Endothelial cell of umbilical vein (primary cell): ENCODE measurements around the gene WNT9B. TPM values are rescaled to one million over a fixed set of nuclear protein-coding genes. Genes with fewer than 3 reads are reported as not detected.

ENCODE experiments used
- BruUV-seq: library from RNA; stranded (reverse); fragments of 400-500 nt; replicated peaks from 2 replicates; lab custom pipeline; 2021; lab: Mats Ljungman, UMichigan
- CTCF ChIA-PET: fragments of 300-600, 350-600 bp; sonication (Branson Sonifier 250); formaldehyde crosslinking; loops from one replicate; lab custom pipeline; 2021; ENCODE audit warnings: antibody characterized with exemption, inconsistent platforms; lab: Charles Lee
- POLR2A ChIA-PET: fragments of 300-600, 350-600 bp; sonication (Branson Sonifier 250); formaldehyde crosslinking; loops from one replicate; lab custom pipeline; 2021; ENCODE audit warnings: antibody characterized with exemption, inconsistent platforms; lab: Charles Lee
- DNase-seq: peaks from one replicate; pipeline ENCODE4 v3.0.0-alpha.2; 2011; ENCODE audit warnings: low read depth, low spot score
- FAIRE-seq: peaks from 2 replicates; lab custom pipeline; 2011; peaks lifted over from hg19 to GRCh38; lab: Jason Lieb, UNC
- H2AFZ ChIP-seq: 2 replicates; pipeline ENCODE4 v1.6.0; 2012; ENCODE audit warnings: low read depth, low read length, control low read depth, inconsistent platforms
- H3K27ac ChIP-seq: 2 replicates; pipeline ENCODE4 v1.5.1; 2011; ENCODE audit warnings: low read depth, mild to moderate bottlenecking, control low read depth, low read length, moderate library complexity; ENCODE audit not compliant: insufficient read depth
- H3K27me3 ChIP-seq, 2 experiments: 2 replicates each; pipeline versions ENCODE4 v1.6.0 to v1.6.1; 2011; ENCODE audit warnings: low read length in 2 of 2, mixed read lengths in 1 of 2; ENCODE audit not compliant: control insufficient read depth in 2 of 2, insufficient read depth in 2 of 2
- H3K36me3 ChIP-seq, 2 experiments: 2 replicates in 1 of 2; 3 replicates in 1 of 2; pipeline ENCODE4 v1.5.1; 2011; ENCODE audit warnings: low read length in 2 of 2, mild to moderate bottlenecking in 1 of 2, moderate library complexity in 1 of 2; ENCODE audit not compliant: control insufficient read depth in 2 of 2, insufficient read depth in 2 of 2; ENCODE audit errors: extremely low read depth in 1 of 2
- H3K4me1 ChIP-seq: 3 replicates; pipeline ENCODE4 v1.5.1; 2011; ENCODE audit warnings: mild to moderate bottlenecking, low read length; ENCODE audit not compliant: control insufficient read depth, insufficient read depth; ENCODE audit errors: extremely low read depth
- H3K4me2 ChIP-seq: 2 replicates; pipeline ENCODE4 v1.6.1; 2011; ENCODE audit warnings: low read length, control low read depth, mixed read lengths; ENCODE audit not compliant: insufficient read depth
- H3K4me3 ChIP-seq, 3 experiments: fragments of 200-600 bp in 1 of 3; sonication (generic), shearing (Covaris generic) in 1 of 3; replicated peaks in 1 of 3; 2 replicates each; pipeline ENCODE4 v1.5.1; 2011 to 2016; ENCODE audit warnings: control low read depth in 3 of 3, low read length in 3 of 3, mild to moderate bottlenecking in 2 of 3, inconsistent platforms in 1 of 3, low read depth in 1 of 3, moderate library complexity in 1 of 3; ENCODE audit not compliant: insufficient read depth in 1 of 3
- H3K79me2 ChIP-seq: 2 replicates; pipeline ENCODE4 v1.6.0; 2012; ENCODE audit warnings: low read length, inconsistent platforms; ENCODE audit not compliant: control insufficient read depth, insufficient read depth
- H3K9ac ChIP-seq: replicated peaks from 2 replicates; pipeline ENCODE3; 2011; ENCODE audit warnings: low read length, control low read depth; ENCODE audit not compliant: insufficient read depth; ENCODE audit errors: extremely low read depth
- H3K9me1 ChIP-seq: replicated peaks from 3 replicates; pipeline ENCODE4 v1.6.0; 2011; ENCODE audit warnings: mild to moderate bottlenecking, low read length; ENCODE audit not compliant: control insufficient read depth, insufficient read depth; ENCODE audit errors: extremely low read depth
- H3K9me3 ChIP-seq: replicated peaks from 2 replicates; pipeline ENCODE4 v1.5.1; 2012; ENCODE audit warnings: low read length, inconsistent platforms; ENCODE audit not compliant: control insufficient read depth, insufficient read depth
- H4K20me1 ChIP-seq: replicated peaks from 2 replicates; pipeline ENCODE3; 2011; ENCODE audit warnings: mild to moderate bottlenecking, low read length; ENCODE audit not compliant: control insufficient read depth, insufficient read depth; ENCODE audit errors: extremely low read depth
- EZH2 ChIP-seq: IDR thresholded peaks from 2 replicates; pipeline ENCODE4 v1.6.1; 2012; ENCODE audit warnings: borderline replicate concordance, low read depth, mild to moderate bottlenecking, moderate library complexity, low read length, inconsistent platforms; ENCODE audit not compliant: severe bottlenecking
- FOS ChIP-seq: IDR thresholded peaks from 2 replicates; pipeline ENCODE4 v1.6.1; 2011; ENCODE audit warnings: mild to moderate bottlenecking, low read length, moderate library complexity, borderline replicate concordance; ENCODE audit not compliant: insufficient read depth
- GATA2 ChIP-seq: IDR thresholded peaks from 2 replicates; pipeline ENCODE4 v1.7.0; 2011; ENCODE audit warnings: low read depth, mild to moderate bottlenecking, moderate library complexity, mixed read lengths, low read length; ENCODE audit not compliant: insufficient read length, insufficient read depth
- MYC ChIP-seq: IDR thresholded peaks from one replicate; pipeline ENCODE4 v1.6.1; 2011; ENCODE audit warnings: mild to moderate bottlenecking, low read depth, low read length
- POLR2A ChIP-seq: IDR thresholded peaks from 2 replicates; pipeline ENCODE4 v1.6.1; 2012; ENCODE audit warnings: low read depth, mild to moderate bottlenecking, control low read depth, low read length
- POLR2AphosphoS5 ChIP-seq: IDR thresholded peaks from 2 replicates; pipeline ENCODE4 v1.6.1; 2012; ENCODE audit warnings: low read depth, mild to moderate bottlenecking, control low read depth, low read length, moderate library complexity; ENCODE audit not compliant: insufficient read depth
- dilution Hi-C: fragments of 300-500 bp; cut with MboI; formaldehyde crosslinking; loops from one replicate; pipeline ENCODE4 v1.15.0; 2019; ENCODE audit warnings: low sequenced_read_pairs; ENCODE audit not compliant: extremely low pct_ligation_motif_present
- intact Hi-C: fragments of 100-400 bp; cut with micrococcal nuclease; formaldehyde crosslinking; loops from one replicate; pipeline ENCODE4 v1.10.0; 2022
- polyA plus RNA-seq, 4 experiments: library from polyadenylated mRNA; depleted of rRNA in 3 of 4; stranded (reverse) in 3 of 4; unstranded in 1 of 4; fragments of >200 nt; gene quantifications; 2 replicates each; pipeline versions ENCODE4 v1.2.1 to v1.2.3, GENCODE V29; 2011 to 2012; ENCODE audit warnings: missing spikeins in 1 of 4
- total RNA-seq: library from RNA; stranded (reverse); gene quantifications from 2 replicates; pipeline ENCODE4 v1.2.3, GENCODE V29; 2021
- TF ChIP-seq, protein P1 (sequence below): IDR thresholded peaks from 2 replicates; pipeline ENCODE4 v1.6.1; 2011; ENCODE audit not compliant: insufficient read depth, insufficient read length

The WNT9B gene
- total and polyA plus RNA-seq, 2 donors (not counting 3 experiments of a cell fraction or from before 2014, with no cell fraction given): not detected

DNA sequence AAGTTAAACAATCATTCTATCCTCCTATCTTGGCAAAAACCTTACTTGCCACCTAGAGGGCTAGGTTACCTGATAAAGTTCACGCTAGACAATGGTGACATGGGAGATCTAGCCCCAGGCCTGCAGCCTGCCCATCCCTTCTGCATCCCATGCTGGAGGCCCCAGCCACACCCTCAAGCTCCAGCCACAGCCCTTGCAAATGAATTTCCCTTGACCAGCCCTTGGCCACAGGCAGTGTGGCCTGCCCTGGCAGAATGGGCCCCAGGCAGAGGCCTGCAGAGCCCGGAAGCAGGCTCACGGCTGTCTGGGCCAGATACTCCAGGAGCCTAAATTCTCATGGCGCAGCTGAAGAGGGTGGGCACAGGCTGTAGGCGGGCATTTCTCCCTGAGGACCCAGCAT, 47.8 kb upstream of the WNT9B start:
- Histone ChIP-seq H4K20me1 (no peaks in the 10 kb centered on the region), H2AFZ (no peak overlapping the region), H3K9me3 (no peaks in the 10 kb centered on the region), H3K9ac (no peak overlapping the region), H3K4me2 (no peak overlapping the region), H3K36me3 (no peaks in the 10 kb centered on the region), H3K27ac (no peak overlapping the region), H3K79me2 (no peaks in the 10 kb centered on the region), H3K9me1 (no peaks in the 10 kb centered on the region), H3K4me1 (no peaks in the 10 kb centered on the region), H3K27me3 (peaks cover 1 to 5% of the 10 kb centered on the region in 2 experiments), H3K4me3 (no peak overlapping the region)
- ChIA-PET POLR2A (no interaction called here), CTCF (interaction anchor here (1.1 kb wide), 1 partner anchor 8 kb away, joined by 4 read pairs; no protein-coding TSS in a partner anchor)
- dilution Hi-C loops: no loop called here
- TF ChIP-seq POLR2AphosphoS5: no peak
- TF ChIP-seq EZH2: no peak
- no peak for TF ChIP-seq GATA2
- TF ChIP-seq FOS: no peak
- no peak for TF ChIP-seq MYC
- DNase-seq (no peak), FAIRE-seq (no peak)
- BruUV-seq: no TSS peak
- intact Hi-C loops: no loop called here

DNA sequence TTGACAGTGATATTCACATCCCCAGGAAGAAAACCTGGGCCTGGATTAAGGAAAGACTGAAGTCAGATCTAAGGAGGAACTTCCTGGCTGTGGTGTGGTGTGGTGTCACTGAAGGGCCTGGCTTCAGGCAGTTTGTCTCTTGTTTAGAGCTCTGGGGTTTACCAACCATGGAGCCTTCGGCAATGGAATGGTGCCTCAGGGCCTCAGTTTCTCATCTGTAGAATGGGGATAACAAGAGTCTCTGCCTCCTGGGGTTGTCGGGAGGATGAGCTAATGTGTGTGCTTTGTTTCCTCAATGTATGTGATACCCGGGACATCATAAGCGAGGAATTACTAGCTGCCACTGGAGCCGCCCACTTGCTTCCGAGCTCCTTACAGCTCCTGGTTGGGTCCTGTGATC, 45.6 kb upstream of the WNT9B start:
- Histone ChIP-seq H3K4me1 (no peaks in the 10 kb centered on the region), H4K20me1 (no peaks in the 10 kb centered on the region), H3K9me3 (no peaks in the 10 kb centered on the region), H3K9ac (no peak overlapping the region), H3K27ac (no peak overlapping the region), H3K27me3 (peaks cover 1 to 5% of the 10 kb centered on the region in 2 experiments), H3K36me3 (no peaks in the 10 kb centered on the region), H3K4me3 (no peak overlapping the region), H3K4me2 (no peak overlapping the region), H2AFZ (no peak overlapping the region), H3K79me2 (no peaks in the 10 kb centered on the region), H3K9me1 (no peaks in the 10 kb centered on the region)
- BruUV-seq: no TSS peak
- ChIA-PET CTCF (interaction anchor here (1.1 to 1.9 kb wide), 2 partner anchors 10 to 21 kb away, joined by 3 to 8 read pairs; no protein-coding TSS in a partner anchor), POLR2A (interaction anchor here (0.6 kb wide), 1 partner anchor 173 kb away, joined by 3 read pairs; the partner anchor contains the start of gene RPRML)
- intact Hi-C loops (no loop called here), dilution Hi-C loops (no loop called here)
- no peak for FAIRE-seq
- TF ChIP-seq POLR2A (no peak), MYC (no peak)
- TF ChIP-seq, protein P1, sequence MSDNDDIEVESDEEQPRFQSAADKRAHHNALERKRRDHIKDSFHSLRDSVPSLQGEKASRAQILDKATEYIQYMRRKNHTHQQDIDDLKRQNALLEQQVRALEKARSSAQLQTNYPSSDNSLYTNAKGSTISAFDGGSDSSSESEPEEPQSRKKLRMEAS: no peak
- DNase-seq: no peak
